Pulmonary artery endothelial cell (primary cell): Measurements from ENCODE around the gene DNM1. TPM values are rescaled to one million over a fixed set of nuclear protein-coding genes. Genes with fewer than 3 reads are reported as not detected.

Experiments
- DNase-seq: peaks from one replicate; pipeline ENCODE4 v3.0.0-alpha.2; 2011; ENCODE audit warnings: low read depth, low spot score
- total RNA-seq: library from RNA; depleted of rRNA; stranded (reverse); fragments of >200 nt; gene quantifications from 2 replicates; pipeline ENCODE4 v1.2.3, GENCODE V29; 2014

Gene DNM1
- total RNA-seq, 1 donor from 2014 or later = 0.33 TPM

DNA sequence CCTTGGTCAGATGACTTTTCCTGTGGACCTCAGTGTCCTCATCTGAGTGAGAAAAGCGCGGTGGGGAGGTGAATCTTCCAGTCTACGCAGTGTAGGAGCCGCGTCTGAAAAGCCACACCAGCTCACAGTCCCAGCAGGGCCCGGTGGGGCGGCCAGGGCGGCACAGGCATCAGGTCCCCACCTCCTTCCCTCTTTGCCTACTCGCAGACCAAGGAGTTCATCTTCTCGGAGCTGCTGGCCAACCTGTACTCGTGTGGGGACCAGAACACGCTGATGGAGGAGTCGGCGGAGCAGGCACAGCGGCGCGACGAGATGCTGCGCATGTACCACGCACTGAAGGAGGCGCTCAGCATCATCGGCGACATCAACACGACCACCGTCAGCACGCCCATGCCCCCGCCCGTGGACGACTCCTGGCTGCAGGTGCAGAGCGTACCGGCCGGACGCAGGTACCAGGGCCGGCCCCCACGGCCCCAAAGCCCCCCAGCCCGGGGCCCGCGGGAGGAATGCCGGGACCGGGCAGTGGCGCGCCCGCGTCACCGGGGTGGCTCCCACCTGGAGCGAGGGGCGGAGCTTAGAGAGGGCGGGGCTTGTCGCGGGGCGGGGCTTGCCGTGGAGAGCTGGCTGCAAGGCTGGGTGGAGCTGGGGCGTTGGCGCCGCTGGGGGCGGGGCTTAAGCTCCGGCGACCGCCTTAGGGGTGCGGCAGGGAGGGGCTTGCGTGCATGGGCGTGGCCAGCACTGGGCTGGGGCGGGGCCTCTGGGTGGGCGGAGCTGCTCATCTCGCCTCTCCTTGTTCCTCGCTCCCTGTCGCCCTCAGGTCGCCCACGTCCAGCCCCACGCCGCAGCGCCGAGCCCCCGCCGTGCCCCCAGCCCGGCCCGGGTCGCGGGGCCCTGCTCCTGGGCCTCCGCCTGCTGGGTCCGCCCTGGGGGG, 47.0 kb downstream of the DNM1 start:
- no peak for DNase-seq

DNA sequence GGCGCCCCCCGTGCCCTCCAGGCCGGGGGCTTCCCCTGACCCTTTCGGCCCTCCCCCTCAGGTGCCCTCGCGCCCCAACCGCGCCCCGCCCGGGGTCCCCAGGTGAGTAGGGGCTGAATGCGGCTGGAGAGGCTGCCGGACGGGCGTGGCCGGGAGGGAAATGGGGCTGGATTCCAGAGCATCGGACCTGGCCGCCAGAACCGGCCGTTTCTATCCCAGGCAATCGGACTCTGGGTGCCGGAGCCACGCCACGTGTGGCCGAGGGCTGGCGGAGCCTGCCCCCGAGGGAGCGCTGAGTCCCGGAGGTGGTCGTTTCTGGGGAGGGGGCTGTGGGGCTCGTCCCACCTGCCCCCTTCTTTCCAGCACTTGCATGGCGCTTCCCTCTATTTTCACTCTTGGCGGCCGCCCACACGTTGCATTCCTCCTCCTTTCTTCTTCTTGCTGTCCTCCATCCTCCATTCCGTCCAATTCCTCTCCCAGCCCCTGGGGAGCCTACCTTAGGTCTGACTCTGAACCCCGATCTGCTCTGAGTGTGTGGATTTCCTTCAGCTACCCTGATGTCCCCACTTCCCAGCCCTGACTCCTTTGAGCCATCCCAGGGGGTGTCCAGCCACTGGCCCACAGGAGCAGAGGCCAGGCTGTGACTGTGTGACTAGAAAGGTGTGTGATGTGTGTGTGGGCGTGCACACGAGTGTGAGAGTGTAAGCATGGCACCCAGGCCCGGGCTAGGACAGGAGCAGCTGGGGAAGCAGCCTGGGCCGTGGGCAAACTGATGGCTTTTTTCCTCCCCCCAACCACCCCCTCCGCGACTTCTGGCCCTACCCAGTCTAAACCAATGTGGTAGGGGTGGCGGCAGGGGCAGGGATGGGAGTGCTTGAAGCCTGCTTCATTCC, 47.9 kb downstream of the DNM1 start:
- no peak for DNase-seq

DNA sequence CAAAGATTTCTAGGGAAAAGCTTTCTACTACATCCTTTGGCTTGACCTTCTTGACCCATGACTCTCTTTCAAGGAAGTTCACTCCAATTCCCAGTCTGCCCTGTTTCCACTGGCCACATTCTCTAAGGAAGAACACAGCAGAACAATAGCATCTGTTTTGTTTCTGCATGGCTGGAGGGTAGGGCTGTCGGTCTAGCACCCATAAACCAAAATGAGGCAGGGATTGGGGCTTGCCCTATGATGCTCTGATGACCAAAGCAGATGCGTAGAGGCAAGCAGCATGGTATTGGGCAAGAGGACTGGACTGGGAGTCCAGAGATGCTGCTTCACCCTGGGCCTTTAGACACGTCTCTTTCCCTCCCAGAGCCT, 48.5 kb downstream of the DNM1 start:
- no peak for DNase-seq

DNA sequence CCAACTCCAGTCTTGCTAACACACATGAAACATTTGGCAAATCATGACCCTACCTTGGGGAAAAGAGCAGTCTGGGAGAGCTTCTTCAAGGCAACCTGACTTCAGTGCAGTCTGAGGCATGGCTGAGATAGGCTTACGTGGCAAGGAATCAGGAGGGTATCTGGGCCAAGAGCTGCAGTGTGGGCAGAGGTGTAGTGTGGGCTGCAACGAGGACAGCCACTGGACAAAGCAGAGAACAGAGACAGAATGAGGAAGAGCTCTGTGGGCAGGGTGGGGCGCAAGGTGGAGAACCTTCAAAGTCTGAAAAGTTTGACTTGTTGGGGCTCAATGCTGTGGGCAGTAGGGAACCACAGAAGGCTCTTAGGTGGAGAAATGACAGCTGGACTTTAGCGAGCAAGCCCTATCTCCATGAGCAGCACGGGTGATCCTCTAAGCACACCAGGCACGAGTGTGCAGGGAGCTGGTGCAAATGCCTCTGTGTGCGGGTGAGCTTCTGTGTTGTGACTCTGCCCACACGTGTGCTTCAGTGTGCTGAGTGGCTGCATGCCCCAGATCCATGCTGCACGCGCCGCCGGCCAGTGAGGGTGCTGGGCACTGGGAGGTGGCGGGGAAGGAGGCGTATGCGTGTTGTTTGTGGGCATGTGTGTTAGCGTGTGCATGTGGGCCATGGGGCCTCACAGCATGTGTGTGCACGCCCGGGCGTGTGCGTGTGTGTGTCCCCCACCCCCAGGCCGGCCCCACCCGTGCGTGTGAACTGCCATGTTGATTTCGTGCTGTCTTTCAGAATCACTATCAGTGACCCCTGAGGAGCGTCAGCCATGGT, 49.3 kb downstream of the DNM1 start:
- no peak for DNase-seq

DNA sequence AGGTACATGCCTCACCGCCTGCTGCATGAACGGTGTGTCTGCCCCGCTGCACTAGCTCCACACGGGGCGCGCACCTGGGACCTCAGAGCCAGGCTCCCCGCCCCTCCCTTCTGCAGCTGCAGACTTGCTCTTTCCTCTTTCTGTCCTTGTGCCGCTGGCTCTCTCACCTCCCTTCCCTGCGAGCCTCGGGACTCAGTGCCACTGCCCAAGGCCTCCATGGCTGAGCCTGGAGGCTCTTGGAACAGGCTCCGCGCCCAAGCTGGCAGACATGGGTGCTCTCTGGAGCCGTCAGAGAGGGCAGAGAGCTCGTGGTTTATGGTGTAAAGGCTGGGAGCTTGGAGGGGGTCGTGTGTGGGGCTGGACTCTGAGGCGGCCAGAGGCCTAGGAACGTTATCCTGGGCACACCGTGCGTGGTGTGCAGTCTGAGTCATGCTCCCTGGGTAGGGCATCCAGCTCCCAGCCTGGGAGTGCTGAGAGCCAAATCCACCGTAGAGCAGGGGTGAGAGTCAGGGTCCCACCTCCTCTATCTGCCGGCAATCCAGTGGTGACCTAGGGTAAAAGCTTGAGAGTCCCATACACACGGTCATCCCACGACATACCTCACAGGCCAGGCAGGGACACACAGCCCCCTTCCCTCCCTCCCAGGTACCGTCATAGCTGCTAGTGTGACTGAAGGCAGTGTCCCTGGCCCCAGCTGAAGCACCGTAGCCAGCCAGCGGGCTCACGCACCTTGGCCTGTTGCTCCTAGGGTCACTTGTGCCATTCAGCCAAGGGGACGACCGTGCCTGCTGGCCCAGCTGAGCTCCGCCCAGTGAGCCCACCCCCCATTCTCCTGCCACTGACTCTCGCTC, 50.2 kb downstream of the DNM1 start:
- no peak for DNase-seq

DNA sequence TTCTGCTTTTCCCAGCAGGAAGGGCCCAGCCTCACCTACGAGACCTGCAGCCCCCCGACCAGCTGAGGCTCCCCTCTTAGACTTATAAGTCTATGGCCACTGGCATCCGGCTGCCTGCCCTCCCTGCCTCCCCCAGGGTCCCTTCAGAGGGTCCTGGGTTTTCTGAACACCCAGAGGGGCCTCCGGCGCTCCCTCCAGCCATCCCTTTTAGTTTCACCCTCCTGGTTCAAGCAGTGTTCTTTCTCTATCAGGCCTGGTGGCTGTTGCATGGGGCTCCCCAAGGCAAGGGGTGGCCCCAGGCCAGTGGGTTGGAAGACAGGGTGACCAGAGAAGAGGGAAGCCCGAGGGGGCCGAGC, 50.8 kb downstream of the DNM1 start:
- DNase-seq = no peak

DNA sequence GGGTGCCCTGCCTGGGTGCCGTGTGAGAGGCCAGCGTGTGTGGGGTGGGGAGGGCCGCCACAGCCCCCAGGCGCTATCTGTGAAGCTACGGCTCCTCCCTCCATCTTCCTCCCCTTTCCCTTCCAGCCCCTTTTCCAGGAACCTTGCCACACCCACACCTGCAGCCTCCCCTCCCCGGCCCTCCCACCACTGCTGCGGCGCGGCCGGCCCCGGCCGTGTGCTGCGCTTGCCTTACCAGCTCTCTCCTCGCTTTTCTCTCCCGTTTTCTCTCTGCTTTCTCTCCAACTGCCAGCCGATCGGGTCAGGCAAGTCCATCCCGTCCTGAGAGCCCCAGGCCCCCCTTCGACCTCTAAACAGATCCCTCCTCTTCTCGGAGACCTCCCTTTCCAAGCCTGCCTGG, 51.2 kb downstream of the DNM1 start:
- no peak for DNase-seq

DNA sequence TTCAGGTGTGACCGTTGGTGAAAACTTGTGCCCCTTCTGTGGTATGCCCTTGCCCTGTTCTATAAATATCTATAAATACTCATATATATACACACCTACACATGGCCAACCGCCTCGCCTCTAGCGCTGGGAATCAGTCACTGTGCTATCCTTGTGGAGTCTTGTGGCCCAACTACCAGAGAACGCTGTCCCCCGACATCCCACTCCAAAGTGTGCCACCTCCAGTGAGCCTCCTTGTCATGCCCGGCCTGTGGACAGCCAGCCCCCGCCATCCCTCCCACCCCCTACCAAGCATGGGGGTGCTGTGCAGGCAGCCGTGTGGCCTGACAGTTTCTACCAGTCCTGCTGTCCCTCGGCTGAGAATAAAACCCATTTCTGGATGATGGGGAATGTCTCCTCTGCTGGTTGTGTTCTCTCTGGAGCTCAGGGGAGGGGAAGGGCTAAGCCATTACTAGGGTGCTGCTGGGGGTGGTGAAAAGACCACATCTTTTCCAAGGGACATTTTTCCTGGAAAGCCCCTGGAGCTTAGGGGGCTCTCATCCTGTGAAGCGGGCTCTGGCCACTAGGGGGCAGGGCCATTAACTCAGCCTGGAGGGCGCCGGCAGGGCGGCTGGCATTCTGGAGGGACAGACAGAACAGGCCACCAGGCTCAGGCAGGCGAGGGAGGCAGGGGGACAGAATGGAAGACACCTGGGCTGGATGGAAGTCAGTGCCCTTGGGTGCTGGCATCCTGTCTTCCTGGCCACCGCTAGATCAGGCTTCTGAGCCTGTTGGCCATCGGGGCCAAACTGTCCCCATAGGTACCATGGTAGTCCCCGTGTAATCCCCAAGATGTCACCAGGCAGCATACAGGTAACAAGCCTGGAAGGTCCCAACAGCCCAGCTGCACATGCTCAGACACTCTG, 51.9 kb downstream of the DNM1 start:
- DNase-seq = no peak

DNA sequence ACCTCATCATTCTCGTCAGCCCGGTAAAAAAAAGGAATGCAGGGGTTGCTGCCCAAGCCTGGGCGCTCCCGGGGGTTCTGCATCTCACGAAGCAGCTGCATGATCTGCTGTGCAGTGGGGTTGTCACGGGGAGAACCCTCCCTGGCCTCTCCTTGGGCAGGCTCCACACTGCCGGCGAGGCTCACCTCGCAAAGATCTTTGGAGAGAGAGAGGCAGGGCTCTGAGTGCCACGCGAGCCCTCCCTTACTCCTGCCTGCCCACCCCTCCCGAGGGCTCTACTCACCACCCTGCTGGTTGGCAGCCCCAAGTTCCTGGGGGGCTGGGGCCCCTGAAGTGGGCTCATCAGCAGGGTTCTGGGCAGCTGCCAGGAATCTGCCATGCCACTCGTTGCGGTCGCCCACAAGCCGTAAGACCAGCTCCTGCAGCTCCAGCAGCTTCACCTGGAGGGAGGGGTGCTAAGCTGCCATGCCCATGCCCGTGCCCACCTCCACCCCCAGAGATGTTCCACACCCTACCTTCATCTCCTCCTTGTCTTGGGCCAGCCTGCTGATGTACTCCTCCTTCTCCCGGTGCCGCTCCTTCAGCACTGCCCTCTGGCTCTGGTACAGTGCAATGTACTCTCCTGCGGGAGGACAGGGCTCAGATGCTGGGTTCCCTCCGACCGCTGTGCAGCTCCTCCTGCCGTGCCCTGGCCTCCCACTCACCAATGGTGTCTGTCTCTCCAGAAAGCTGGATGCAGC, 54.1 kb downstream of the DNM1 start:
- DNase-seq = no peak

DNA sequence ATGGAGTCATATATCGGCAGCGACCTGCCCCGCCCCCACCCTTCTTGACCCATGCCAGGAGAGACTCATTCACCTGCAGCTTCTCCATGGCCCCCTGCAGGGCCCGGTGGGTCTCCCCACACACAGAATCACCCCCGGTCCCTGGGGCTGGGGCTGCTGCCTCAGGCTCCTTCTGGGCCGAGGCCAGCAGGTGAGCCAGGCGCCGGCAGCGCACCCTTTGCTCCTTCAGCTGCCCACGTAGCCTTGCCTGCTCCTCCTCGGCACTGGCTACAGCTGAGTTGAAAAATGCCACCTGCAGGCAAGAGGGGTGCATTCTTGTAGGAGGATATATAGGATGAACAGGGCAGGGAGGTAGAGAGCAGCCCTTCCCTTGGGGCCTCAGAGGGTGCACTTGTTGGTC, 54.7 kb downstream of the DNM1 start:
- no peak for DNase-seq

DNA sequence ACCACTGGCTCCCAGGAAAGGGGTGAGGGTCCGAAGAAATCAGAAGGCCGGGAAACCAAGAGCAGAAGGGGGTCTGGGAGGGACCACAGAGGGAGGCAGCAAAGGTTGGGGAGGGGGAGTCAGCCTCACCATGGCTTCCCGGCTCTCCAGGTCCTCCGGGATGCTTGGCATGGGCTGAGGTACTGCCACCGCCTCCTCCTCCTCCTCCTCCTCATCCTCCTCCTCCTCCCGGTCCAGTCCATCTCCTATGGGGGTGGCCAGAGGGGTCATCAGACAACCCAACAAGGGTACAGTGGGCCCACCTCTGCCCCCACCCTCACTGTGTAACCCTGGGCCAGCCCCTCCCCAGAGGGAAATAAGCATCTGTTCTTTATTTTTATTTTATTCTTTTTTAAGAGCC, 55.1 kb downstream of the DNM1 start:
- DNase-seq = no peak

DNA sequence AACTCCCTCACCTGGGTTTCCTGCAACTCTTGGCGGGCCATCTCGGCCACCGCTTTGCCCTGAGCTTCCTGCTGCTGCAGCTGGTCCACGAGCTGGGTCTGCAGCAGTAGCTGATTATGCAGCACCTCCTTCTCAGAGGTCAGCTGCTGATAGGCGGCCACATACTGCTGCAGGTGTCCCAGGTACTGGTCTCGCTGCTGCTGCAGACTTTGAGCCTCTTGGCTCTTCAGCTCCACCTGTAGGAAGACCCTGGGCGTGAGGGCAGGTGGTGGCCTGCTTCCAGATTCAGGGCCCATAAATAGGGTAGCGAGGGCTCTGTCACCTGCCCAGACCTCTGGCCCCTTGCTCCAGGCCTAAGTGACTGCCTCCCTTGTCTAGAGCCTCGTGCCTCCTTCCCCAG, 56.0 kb downstream of the DNM1 start:
- no peak for DNase-seq

DNA sequence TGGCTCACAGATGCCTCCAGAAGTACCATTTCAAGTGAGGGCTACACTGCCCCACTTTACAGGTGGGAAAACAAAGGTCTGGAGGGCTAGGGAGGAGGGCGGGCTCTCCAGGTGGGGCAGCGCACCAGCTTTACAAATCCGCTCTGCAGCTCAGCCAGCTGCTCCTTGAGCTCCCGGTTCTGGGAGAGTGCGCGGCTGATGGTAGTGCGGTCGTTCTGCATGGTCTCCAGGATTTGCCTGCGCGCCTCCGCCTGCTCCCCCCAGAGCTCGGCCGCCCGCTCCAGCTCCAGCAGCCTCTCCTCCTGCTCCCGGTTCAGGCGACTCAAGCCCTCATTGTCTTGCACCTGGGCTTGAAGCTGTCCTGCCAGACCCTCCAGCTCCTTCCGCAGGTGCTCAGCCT, 57.2 kb downstream of the DNM1 start:
- no peak for DNase-seq

DNA sequence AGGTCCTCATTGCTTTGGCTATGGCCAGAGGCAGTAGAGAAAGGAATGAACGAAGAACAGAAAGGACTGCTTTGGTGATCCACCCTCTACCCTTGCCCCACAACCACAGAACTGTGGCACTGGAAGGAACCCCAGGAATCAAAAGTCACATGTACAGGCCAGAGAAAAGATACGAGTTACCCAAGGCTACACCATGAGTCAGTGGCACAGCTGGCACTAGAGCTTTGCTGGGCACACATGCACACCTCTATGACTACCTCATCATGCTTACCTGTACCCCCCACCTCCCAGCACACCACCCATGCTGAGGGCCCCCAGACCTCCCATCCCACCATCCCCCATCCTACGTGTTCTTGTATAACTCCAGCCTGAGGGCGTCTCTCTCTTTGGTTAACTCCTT, 59.5 kb downstream of the DNM1 start:
- no peak for DNase-seq

DNA sequence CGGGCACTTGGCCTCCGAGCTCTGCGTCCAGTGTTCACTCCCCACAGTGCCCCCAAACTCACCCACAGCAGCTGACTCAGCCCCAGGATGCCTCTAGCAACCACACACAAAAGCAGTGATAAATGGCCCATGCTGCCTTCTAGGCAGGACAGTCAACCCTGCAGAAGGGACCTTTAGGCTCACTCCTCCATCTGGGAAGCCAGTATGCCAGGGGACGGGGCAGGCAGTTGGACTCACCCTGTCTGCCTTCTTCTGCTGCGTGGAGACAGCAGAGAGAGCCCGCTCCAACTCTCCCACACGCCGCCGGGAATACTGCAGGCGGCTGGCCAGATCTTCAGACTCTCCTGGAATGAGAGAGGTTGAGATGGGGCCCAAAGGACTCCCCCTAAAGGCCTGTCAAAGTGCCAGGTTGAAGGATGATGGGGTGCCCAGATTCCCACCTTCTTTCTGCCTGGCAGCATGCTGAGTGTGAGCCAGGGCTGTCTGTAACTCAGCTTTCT, 62.2 kb downstream of the DNM1 start:
- DNase-seq = no peak

DNA sequence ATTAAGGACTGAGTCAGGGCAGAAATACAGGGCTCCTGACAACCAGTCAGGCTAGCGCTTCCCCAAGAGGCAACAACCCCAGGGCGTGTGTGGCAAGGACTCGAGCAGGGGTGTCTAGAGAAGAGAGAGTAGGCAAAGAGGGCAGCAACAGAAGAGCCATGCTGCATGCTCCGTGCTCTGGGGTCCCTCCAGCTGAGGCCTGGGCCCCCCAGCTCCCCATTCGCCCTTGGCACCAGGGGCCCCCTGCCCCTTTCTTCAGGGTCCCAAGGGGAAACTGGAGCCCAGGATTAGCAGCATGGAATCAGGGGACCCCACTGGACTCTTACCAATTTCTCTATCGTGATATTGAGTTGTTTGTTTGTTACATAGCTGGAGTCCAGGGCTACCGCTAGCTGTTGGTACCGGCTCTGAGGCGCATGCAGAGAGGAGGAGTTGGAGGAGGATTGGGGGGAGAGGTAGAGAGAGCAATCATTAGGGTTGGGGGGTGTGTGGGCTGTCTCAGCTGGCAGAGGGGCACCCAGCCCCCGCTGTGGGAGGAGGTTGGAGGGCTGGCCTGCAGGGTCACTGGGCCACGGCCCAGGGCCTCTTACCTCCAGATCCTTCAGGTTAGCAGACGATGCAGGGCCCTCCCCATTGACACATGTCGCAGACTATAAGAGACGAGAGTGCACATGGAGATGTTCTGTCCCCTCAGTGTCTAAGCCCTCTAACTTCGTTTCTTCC, 63.9 kb downstream of the DNM1 start:
- no peak for DNase-seq

DNA sequence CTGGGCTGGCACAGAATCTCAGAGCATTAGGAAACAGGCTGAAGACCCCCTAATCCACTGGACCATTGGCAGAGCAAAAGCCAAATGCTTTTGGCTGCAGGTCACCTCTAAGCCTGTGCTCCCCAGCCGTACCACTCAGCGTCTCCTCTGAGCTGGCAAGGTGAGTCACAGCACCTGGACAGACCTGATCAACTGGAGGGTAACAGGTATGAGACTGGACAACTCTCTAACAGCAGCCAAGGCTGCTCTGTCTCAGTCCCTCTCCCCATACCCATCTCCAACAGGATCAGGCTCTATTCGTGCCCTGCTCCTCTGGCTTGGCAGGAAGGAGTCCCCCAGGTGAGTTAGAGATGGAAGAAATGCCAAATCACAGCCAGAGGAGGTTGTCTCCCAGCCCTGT, 67.9 kb downstream of the DNM1 start:
- DNase-seq = no peak

DNA sequence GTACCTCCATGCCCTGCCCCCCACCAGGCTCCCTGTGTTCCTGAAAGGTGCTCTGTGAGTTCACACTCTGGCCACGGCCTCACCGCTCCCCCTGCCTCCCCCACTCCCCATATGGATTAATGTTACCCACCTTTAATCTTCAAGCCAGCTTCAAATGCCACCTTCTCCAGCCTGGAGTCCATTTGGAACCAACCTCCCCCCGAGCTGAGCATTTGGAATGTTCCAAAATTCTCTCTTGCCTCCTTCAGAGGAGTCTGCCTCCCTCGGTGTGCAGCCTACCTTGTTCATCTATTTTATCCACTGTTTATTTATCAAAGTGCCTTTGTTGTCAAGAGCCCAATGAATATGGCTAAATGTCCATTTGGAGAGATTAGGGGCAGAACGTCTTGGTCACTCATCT, 68.3 kb downstream of the DNM1 start:
- no peak for DNase-seq
